ENCODE measurements around the gene DDX54.
A peak's percentile ranks its signal among the peaks of the same experiment; 100 is the strongest.
"Not testable (repeated sequence)": the region's sequence is repeated elsewhere in the genome, so short reads cannot be mapped to it uniquely, and the experiment has no call there.

Gene DDX54

DNA sequence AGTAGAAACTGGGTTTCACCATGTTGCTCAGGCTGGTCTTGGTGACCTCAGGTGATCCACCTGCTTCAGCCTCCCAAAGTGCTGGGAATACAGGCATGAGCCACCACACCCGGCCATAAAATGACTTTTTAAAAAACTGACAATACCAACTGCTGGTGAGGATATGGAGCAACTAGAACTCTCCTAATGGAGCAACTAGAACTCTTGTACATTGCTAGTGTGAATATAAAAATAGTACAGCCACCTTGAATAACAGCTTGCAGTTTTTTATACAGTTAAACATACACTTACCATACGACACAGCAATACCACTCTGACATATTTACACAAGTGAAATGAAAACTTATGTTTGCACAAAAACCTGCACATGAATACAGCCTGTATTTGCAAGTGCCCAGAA is 38.3 kb downstream of the DDX54 start:
- no peak for DNase-seq
- peaks cover 17% of the 10 kb centered on the region for H3K4me1 Mint-ChIP-seq
- H3K4me3 Mint-ChIP-seq = no peak overlapping the region
- no peaks in the 10 kb centered on the region for H3K9me3 Mint-ChIP-seq
- peaks cover 11% of the 10 kb centered on the region for H3K27me3 Mint-ChIP-seq
- ATAC-seq = no peak
- no peak overlapping the region for H3K27ac Mint-ChIP-seq

DNA sequence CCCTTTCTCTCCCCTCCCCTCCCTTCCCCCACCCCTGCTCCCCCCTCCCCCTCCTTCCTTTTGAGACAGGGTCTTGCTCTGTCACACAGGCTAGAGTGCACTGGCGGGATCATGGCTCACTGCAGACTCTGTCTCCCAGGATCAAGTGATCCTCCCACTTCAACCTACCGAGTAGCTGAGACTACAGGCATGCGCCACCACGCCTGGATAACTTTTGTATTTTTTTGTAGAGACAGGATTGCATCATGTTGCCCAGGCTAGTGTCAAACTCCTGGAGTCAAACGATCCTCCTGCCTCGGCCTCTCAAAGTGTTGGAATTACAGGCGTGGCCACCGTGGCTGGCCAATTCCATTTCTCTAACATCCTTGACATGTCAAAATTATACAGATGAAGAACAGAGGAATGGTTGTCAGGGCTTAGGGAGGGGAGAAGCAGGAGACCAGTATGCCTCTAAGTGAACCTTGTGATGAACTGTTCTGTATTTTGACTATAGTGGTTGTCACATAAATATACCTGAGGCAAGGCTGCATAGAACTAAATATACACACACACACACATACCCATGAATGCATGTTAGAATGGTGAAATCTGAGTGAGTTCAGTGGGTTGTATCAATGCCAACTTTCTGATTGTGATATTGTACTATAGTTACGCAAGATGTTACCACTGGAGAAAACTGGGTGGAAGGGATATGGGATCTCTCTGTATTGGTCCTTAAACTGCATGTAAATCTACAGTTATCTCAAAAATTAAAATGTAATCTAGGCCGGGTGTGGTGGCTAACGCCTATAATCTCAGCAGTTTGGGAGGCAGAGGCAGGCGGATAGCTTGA is 39.3 kb downstream of the DDX54 start:
- DNase-seq = no peak
- no peak overlapping the region for H3K4me3 Mint-ChIP-seq
- peaks cover 7% of the 10 kb centered on the region for H3K27me3 Mint-ChIP-seq
- ATAC-seq = no peak
- no peaks in the 10 kb centered on the region for H3K9me3 Mint-ChIP-seq
- H3K27ac Mint-ChIP-seq = no peak overlapping the region
- peaks cover 18% of the 10 kb centered on the region for H3K4me1 Mint-ChIP-seq

DNA sequence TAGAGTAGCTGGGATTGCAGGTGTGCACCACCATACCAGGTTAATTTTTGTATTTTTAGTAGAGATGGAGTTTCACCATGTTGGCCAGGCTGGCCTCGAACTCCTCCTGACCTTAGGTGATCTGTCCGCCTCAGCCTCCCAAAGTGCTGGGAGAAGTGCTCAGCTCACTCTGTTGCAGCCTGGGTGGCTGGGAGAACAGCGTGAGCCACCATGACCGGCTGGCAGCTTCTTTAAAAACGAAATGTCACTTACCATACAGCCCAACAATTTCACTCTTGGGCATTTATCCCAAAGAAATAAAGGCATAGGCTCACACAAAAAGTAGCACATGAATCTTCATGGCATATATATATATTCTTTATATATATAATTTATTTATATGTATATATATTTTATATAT is 40.5 kb downstream of the DDX54 start:
- H3K4me3 Mint-ChIP-seq = no peak overlapping the region
- H3K9me3 Mint-ChIP-seq = no peaks in the 10 kb centered on the region
- DNase-seq = no peak
- no peaks in the 10 kb centered on the region for H3K27me3 Mint-ChIP-seq
- no peak overlapping the region for H3K27ac Mint-ChIP-seq
- H3K4me1 Mint-ChIP-seq = peaks cover 16% of the 10 kb centered on the region
- ATAC-seq = no peak

DNA sequence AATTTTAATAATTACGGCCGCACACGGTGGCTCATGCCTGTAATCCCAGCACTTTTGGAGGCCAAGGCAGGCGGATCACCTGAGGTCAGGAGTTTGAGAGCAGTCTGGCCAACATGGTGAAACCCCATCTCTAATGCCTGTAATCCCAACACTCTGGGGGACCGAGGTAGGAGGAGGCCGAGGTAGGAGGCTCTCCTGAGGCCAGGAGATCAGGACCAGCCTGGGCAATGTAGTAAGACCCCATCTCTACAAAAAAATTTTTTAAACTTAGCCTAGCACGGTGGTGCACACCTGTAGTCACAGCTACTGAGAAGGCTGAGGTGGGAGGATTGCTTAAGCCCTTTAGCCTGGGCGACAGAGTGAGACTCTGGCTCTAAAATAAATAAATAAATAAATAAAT is 41.3 kb downstream of the DDX54 start:
- H3K27ac Mint-ChIP-seq = no peak overlapping the region
- H3K4me3 Mint-ChIP-seq = no peak overlapping the region
- ATAC-seq (no peak), DNase-seq (no peak)
- H3K27me3 Mint-ChIP-seq = no peaks in the 10 kb centered on the region
- H3K9me3 Mint-ChIP-seq = no peaks in the 10 kb centered on the region
- H3K4me1 Mint-ChIP-seq = peaks cover 13% of the 10 kb centered on the region

GRCh38 chr12:113142886-113143332 is 42.4 kb downstream of the DDX54 start:
- H3K27ac Mint-ChIP-seq = no peak overlapping the region
- ATAC-seq = no peak
- no peak for DNase-seq
- H3K4me1 Mint-ChIP-seq = peaks cover 16% of the 10 kb centered on the region
- no peak overlapping the region for H3K4me3 Mint-ChIP-seq
- no peaks in the 10 kb centered on the region for H3K27me3 Mint-ChIP-seq
- H3K9me3 Mint-ChIP-seq = no peaks in the 10 kb centered on the region

DNA sequence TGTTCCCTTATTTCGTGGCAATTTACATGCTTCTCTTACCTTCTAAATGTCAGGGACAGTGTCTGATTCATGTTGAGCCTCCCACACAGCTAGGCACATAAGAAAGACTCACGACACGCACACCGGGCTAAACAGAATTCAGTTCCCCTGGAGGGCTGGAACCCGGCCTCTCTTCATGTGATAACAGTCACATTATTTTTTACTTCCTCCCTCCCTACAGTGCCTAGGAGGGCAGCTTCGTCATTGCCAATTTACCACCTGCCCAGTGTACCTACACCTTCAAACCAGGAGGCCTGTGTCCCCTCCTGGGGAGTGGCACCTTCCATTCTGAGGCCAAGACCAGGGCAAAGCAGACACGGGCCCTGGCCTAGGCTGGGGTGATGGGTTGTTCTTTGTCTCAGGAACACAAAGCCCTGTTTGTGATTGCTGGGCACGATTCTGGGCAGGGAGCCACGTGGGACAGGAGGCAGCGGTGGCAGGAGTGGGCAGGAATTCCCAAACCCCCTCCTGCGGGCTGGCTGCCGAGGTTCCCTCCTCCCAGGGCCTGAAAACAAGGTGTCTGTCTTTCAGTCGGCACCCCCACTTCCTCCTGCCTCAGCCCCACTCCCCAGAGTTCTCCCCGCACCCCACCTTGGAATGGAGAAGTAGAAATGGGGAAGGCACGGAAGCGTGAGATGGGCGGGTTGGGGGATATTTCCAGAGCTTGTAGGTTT is 42.9 kb downstream of the DDX54 start:
- no peaks in the 10 kb centered on the region for H3K9me3 Mint-ChIP-seq
- peak overlapping the region; percentile 76 to 91 for H3K27ac Mint-ChIP-seq
- peaks cover 18% of the 10 kb centered on the region for H3K4me1 Mint-ChIP-seq

GRCh38 chr12:113141716-113142115 is 43.6 kb downstream of the DDX54 start:
- H3K4me1 Mint-ChIP-seq = peaks cover 22% of the 10 kb centered on the region
- H3K9me3 Mint-ChIP-seq, DNase-seq, ATAC-seq, H3K4me3 Mint-ChIP-seq, H3K27ac Mint-ChIP-seq, H3K27me3 Mint-ChIP-seq: not testable (repeated sequence)

More for the DNA sequence above, 42.9 kb downstream of the DDX54 start:
- ATAC-seq (peak; percentile 52), DNase-seq (peak in 1 of 2 donors; percentile 17)
- no peaks in the 10 kb centered on the region for H3K27me3 Mint-ChIP-seq
- no peak overlapping the region for H3K4me3 Mint-ChIP-seq

- DNase-seq = no peak
- Mint-ChIP-seq H3K27ac (no peak overlapping the region), H3K27me3 (no peaks in the 10 kb centered on the region), H3K9me3 (no peaks in the 10 kb centered on the region), H3K4me3 (no peak overlapping the region), H3K4me1 (peaks cover 32% of the 10 kb centered on the region)
- no peak for ATAC-seq
These were observed 44.6 kb downstream of the DDX54 start for GRCh38 chr12:113140706-113141105.

- Mint-ChIP-seq H3K9me3 (no peaks in the 10 kb centered on the region), H3K27me3 (peaks cover 8% of the 10 kb centered on the region), H3K4me3 (no peak overlapping the region), H3K4me1 (peaks cover 43% of the 10 kb centered on the region), H3K27ac (peak overlapping the region in 1 of 2 donors; percentile 44)
- DNase-seq = no peak
- ATAC-seq = no peak
These were observed 46.5 kb downstream of the DDX54 start for GRCh38 chr12:113138826-113139225.

- no peak for ATAC-seq
- DNase-seq = no peak
- H3K27me3 Mint-ChIP-seq = peaks cover 8% of the 10 kb centered on the region
- H3K4me3 Mint-ChIP-seq = no peak overlapping the region
- peaks cover 43% of the 10 kb centered on the region for H3K4me1 Mint-ChIP-seq
- no peak overlapping the region for H3K27ac Mint-ChIP-seq
- no peaks in the 10 kb centered on the region for H3K9me3 Mint-ChIP-seq
These were observed 47.2 kb downstream of the DDX54 start for GRCh38 chr12:113137861-113138783.

- ATAC-seq = no peak
- Mint-ChIP-seq H3K9me3 (no peaks in the 10 kb centered on the region), H3K4me3 (no peak overlapping the region), H3K27me3 (peaks cover 8% of the 10 kb centered on the region), H3K4me1 (peaks cover 35% of the 10 kb centered on the region), H3K27ac (peak overlapping the region in 1 of 2 donors; percentile 34)
- DNase-seq = no peak
These were observed 48.2 kb downstream of the DDX54 start for GRCh38 chr12:113136990-113137511.

GRCh38 chr12:113136128-113136989 is 48.9 kb downstream of the DDX54 start:
- Mint-ChIP-seq H3K9me3 (no peaks in the 10 kb centered on the region), H3K27ac (peak overlapping the region in 1 of 2 donors; percentile 94), H3K27me3 (peaks cover 8% of the 10 kb centered on the region), H3K4me3 (peak overlapping the region; percentile 82 to 90), H3K4me1 (peaks cover 35% of the 10 kb centered on the region)
- DNase-seq (peak; percentile 69 to 75), ATAC-seq (peak; percentile 79)

GRCh38 chr12:113135178-113136127 is 49.8 kb downstream of the DDX54 start, which contains the start of gene RASAL1:
RASAL1 (minus strand) TSS chr12:113135761; CDS start chr12:113135462, 299 bp downstream.
- Mint-ChIP-seq H3K27me3 (peaks cover 8% of the 10 kb centered on the region), H3K4me1 (peaks cover 41% of the 10 kb centered on the region), H3K9me3 (no peaks in the 10 kb centered on the region), H3K27ac (peak within 1 kb of the TSS; percentile 49 to 94), H3K4me3 (peak within 1 kb of the TSS; percentile 82 to 90)
- DNase-seq (peak; percentile 85 to 89), ATAC-seq (peak; percentile 89)
